Measurements from ENCODE around the gene TMEM222.

TMEM222 gene

DNA sequence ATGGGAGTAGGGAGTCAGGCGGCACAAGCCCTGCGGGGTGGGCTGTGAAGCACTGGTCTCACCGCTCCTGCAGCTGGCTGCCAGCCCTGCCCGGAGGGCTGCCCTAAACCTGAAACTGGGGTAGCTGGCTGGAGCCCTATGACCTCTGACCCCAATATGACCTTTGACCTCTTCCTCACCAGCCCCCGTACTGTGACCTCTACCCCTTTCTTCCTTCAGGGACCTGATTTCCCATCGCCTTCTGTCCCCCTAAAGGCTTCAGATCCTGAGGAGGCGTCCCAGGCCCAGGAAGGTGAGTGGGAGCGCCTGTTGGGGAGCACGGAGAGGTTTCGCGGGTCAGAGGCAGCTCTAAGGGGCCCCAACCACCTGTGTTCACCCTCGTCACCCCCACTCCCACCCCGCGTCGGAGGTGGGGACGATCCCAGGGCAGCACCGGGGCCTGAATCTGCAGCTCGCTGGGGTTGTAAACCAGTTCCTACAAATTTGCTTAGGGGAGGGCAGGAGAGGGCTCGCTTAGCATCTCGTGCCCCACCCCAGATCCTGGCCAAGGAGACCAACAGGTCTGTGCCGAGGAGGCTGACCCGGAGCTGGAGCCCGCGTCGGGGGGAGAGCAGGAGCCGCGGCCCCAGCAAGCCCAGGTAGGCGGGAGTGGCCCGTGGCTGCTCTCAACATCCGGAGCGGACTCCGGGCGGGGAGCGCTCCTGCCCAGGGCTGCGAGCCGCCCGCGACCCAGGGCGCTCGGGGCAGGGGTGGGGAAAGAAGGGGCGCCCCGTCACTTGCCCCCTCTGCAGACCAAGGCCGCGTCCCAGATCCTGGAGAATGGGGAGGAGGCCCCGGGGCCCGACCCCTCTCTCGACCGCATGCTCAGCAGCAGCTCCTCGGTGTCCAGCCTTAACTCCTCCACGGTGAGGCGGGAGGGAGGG lies 27.2 kb downstream of the TMEM222 start:
- no peak for ATAC-seq (replicated peaks; ENCODE audit: extremely low read depth, poor library complexity, severe bottlenecking)
- no peak overlapping the region for H3K27ac Mint-ChIP-seq (ENCODE audit: low read depth)
- no peaks in the 10 kb centered on the region for H3K27me3 Mint-ChIP-seq
- no peaks in the 10 kb centered on the region for H3K9me3 Mint-ChIP-seq
- H3K4me3 Mint-ChIP-seq: no peak overlapping the region
- DNase-seq (ENCODE audit: low spot score in 2 of 2): no peak
- peaks cover 37% of the 10 kb centered on the region for H3K36me3 Mint-ChIP-seq (ENCODE audit: insufficient read depth)
- H3K4me1 Mint-ChIP-seq: peaks cover 17% of the 10 kb centered on the region

DNA sequence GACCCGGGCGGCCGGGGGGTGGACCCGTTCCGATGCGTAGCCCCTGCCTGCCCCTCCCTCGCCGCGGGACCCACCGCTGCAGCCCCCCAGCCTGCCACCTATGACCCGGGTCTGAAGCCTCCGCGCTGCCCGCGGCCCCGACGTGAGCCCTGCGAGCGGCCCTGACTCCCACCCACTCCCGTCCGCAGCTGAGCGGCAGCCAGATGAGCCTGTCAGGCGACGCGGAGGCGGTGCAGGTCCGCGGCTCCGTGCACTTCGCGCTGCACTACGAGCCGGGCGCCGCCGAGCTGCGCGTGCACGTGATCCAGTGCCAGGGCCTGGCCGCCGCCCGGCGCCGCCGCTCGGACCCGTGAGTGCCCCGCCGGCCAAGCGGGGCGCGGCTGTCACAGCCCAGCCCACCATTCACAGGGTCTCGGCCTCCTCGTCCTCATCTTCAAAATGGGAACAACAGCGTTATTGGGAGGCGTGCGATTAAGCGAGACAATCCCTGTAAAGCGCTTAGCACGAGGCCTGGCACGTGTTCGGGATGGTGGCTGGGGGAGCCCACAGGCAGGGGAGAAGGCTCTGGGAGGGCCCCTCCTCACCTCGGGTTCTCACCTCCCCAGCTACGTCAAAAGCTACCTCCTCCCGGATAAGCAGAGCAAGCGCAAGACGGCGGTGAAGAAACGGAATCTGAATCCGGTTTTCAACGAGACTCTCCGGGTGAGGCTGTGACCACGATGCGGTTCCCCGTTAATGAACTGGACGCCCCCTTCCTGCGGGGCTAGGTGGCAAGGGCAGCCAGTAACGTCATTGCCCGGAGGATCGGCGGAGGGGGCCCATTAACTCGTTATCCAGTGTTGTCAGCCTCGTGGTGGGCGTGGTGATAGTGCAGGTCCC lies 28.1 kb downstream of the TMEM222 start:
- Mint-ChIP-seq H3K4me1 (peaks cover 18% of the 10 kb centered on the region), H3K27me3 (no peaks in the 10 kb centered on the region), H3K4me3 (no peak overlapping the region), H3K27ac (ENCODE audit: low read depth) (no peak overlapping the region), H3K36me3 (ENCODE audit: insufficient read depth) (peaks cover 34% of the 10 kb centered on the region), H3K9me3 (no peaks in the 10 kb centered on the region)
- DNase-seq (ENCODE audit: low spot score in 2 of 2) (no peak), ATAC-seq (replicated peaks; ENCODE audit: extremely low read depth, poor library complexity, severe bottlenecking) (no peak)

DNA sequence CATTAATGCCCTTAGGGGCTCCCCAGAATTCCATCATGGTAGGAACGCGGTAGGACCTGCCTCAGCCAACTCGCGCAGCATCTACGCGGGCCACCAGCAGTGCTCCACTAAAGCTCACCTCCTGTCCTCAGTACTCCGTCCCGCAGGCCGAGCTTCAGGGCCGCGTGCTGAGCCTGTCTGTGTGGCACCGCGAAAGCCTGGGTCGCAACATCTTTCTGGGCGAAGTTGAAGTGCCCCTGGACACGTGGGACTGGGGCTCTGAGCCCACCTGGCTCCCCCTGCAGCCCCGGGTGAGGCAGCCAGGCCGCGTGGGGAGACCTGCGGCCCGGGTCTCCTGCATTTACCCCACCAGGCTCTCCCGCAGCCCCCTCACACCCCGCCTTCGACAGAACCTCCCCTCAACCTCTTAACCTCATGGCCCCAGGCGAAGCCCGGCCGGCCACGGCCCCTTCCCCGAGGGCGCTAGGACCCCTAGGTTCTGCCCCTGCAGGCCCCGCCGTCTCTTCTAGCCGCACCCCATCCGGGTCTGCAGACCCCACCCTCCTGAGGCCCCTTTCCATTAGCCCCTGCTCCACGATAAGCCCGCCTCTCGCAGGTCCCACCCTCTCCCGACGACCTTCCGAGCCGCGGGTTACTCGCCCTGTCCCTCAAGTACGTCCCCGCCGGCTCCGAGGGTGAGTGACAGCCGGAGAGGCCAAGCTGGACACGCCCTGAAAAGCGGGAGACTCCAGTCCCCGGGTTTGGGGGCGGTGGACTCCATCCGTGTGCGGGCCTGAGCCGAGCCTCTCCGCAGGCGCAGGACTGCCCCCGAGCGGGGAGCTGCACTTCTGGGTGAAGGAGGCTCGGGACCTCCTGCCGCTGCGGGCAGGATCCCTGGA lies 28.9 kb downstream of the TMEM222 start:
- ATAC-seq (replicated peaks; ENCODE audit: extremely low read depth, poor library complexity, severe bottlenecking): no peak

DNA sequence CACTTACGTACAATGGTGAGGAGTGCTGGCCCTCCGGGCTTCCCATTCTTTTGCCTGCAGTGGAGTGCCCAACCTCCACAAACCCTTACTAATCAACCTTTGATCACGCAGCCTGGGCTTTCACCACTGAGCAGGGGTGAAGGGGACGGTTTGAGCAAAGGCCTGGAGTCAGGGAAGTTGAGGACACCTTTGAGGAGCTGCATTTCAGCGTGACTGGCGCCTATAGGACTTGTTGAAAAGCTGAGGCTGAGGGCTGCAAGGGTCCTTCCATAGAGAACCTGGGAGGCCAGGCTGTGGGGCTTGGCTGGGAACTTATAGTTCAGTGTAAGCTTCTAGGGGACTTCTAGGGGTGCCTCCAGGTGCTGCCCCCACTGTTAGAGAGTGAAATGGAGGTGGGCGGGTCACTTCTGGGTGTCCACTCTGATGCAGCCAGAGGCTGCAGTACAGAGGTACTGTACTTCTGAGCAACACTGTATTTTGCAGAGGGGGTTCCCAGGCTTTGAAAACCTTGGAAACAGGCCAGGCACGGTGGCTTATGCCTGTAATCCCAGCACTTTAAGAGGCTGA lies 29.7 kb downstream of the TMEM222 start:
- Mint-ChIP-seq H3K36me3 (ENCODE audit: insufficient read depth) (peaks cover 26% of the 10 kb centered on the region), H3K27ac (ENCODE audit: low read depth) (no peak overlapping the region), H3K4me3 (no peak overlapping the region), H3K9me3 (no peaks in the 10 kb centered on the region), H3K27me3 (no peaks in the 10 kb centered on the region), H3K4me1 (peaks cover 23% of the 10 kb centered on the region)
- DNase-seq (ENCODE audit: low spot score in 2 of 2): no peak
- ATAC-seq (replicated peaks; ENCODE audit: extremely low read depth, poor library complexity, severe bottlenecking): no peak

More for the DNA sequence above, 28.9 kb downstream of the TMEM222 start:
- Mint-ChIP-seq H3K4me1 (peaks cover 23% of the 10 kb centered on the region), H3K36me3 (ENCODE audit: insufficient read depth) (peaks cover 29% of the 10 kb centered on the region), H3K27me3 (no peaks in the 10 kb centered on the region), H3K27ac (ENCODE audit: low read depth) (no peak overlapping the region), H3K4me3 (no peak overlapping the region), H3K9me3 (no peaks in the 10 kb centered on the region)
- no peak for DNase-seq (ENCODE audit: low spot score in 2 of 2)

DNA sequence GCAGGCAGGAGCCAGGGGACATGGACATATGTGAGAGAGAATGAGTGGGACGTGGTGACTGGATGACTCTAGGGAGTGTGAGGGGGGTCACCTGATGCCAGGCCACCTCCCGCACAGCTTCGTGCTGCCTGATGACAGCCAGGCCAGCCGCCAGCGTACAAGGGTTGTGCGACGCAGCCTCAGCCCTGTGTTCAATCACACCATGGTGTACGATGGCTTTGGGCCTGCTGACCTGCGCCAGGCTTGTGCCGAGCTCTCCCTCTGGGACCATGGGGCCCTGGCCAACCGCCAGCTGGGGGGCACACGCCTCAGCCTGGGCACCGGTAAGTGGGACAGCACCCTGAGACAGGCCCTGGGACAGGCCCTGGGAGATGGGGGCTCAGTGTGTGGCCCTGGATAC lies 31.2 kb downstream of the TMEM222 start:
- no peak for ATAC-seq (replicated peaks; ENCODE audit: extremely low read depth, poor library complexity, severe bottlenecking)
- no peaks in the 10 kb centered on the region for H3K27me3 Mint-ChIP-seq

DNA sequence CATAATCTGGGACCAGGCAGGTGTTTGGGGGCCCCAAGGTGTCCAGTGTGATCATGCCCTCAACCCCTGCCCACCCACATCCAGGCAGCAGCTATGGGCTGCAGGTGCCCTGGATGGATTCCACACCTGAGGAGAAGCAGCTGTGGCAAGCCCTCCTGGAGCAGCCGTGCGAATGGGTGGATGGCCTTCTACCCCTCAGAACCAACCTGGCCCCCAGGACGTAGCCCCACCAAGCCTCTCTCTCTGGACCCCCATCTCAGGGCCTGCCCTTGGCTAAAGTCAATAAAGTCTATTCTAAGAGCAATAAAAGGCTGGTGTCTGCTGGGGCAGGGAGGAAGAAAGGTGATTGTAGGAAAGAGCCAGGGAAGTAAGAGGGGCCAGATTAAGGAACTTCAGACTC lies 31.7 kb downstream of the TMEM222 start:
- no peak overlapping the region for H3K27ac Mint-ChIP-seq (ENCODE audit: low read depth)
- DNase-seq (ENCODE audit: low spot score in 2 of 2) (no peak), ATAC-seq (replicated peaks; ENCODE audit: extremely low read depth, poor library complexity, severe bottlenecking) (no peak)
- H3K9me3 Mint-ChIP-seq: no peaks in the 10 kb centered on the region
- no peak overlapping the region for H3K4me3 Mint-ChIP-seq
- no peaks in the 10 kb centered on the region for H3K27me3 Mint-ChIP-seq
- peaks cover 25% of the 10 kb centered on the region for H3K4me1 Mint-ChIP-seq
- peaks cover 26% of the 10 kb centered on the region for H3K36me3 Mint-ChIP-seq (ENCODE audit: insufficient read depth)

More for the DNA sequence above, 31.2 kb downstream of the TMEM222 start:
- DNase-seq (ENCODE audit: low spot score in 2 of 2): no peak
- Mint-ChIP-seq H3K9me3 (no peaks in the 10 kb centered on the region), H3K4me1 (peaks cover 25% of the 10 kb centered on the region), H3K36me3 (ENCODE audit: insufficient read depth) (peaks cover 28% of the 10 kb centered on the region), H3K27ac (ENCODE audit: low read depth) (peak overlapping the region; percentile 78), H3K4me3 (no peak overlapping the region)

DNA sequence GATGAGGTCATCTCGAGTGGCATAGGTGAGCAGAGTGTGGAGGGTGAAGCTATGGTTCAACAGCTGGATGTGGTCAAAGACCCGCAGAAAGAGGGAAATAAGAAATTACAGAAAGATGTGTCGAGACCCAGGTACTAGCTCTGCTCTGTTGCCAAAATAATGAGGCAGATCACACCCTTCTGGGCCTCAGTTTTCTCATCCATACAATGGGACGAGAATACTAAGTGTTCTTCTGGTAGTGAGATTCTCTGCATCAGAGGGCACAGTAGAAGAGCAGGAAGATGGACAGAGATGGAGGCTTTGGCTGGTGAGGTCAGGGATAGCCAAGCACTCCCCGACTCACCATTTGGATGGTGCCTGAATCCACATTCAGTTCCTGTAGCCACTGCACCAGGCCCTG lies 33.7 kb downstream of the TMEM222 start:
- peaks cover 24% of the 10 kb centered on the region for H3K36me3 Mint-ChIP-seq (ENCODE audit: insufficient read depth)
- no peaks in the 10 kb centered on the region for H3K9me3 Mint-ChIP-seq
- DNase-seq (ENCODE audit: low spot score in 2 of 2) (no peak), ATAC-seq (replicated peaks; ENCODE audit: extremely low read depth, poor library complexity, severe bottlenecking) (no peak)
- peak overlapping the region; percentile 88 for H3K27ac Mint-ChIP-seq (ENCODE audit: low read depth)
- H3K4me1 Mint-ChIP-seq: peaks cover 43% of the 10 kb centered on the region
- H3K4me3 Mint-ChIP-seq: peak overlapping the region; percentile 75
- no peaks in the 10 kb centered on the region for H3K27me3 Mint-ChIP-seq

DNA sequence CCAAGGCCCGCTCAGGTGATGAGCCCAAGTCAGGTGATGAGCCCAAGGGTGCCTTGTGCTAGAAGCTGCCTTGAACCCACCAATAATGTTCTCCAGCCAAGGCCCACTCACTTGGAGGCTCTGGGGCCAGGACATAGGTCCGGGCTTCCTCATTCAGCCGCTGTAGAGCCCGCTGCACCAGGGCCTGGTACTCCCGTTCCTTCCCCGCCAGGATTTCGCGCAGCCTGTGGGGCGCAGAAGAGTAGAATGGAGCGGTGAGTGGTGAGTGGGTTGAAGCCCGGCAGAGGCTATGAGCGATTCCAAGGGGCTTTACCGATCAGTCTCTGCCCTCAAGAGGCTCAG lies 34.3 kb downstream of the TMEM222 start:
- H3K27me3 Mint-ChIP-seq: no peaks in the 10 kb centered on the region
- H3K27ac Mint-ChIP-seq (ENCODE audit: low read depth): peak overlapping the region; percentile 80
- no peaks in the 10 kb centered on the region for H3K9me3 Mint-ChIP-seq
- ATAC-seq (replicated peaks; ENCODE audit: extremely low read depth, poor library complexity, severe bottlenecking) (no peak), DNase-seq (ENCODE audit: low spot score in 2 of 2) (no peak)
- H3K4me3 Mint-ChIP-seq: peak overlapping the region; percentile 75
- H3K36me3 Mint-ChIP-seq (ENCODE audit: insufficient read depth): peaks cover 22% of the 10 kb centered on the region
- peaks cover 43% of the 10 kb centered on the region for H3K4me1 Mint-ChIP-seq

DNA sequence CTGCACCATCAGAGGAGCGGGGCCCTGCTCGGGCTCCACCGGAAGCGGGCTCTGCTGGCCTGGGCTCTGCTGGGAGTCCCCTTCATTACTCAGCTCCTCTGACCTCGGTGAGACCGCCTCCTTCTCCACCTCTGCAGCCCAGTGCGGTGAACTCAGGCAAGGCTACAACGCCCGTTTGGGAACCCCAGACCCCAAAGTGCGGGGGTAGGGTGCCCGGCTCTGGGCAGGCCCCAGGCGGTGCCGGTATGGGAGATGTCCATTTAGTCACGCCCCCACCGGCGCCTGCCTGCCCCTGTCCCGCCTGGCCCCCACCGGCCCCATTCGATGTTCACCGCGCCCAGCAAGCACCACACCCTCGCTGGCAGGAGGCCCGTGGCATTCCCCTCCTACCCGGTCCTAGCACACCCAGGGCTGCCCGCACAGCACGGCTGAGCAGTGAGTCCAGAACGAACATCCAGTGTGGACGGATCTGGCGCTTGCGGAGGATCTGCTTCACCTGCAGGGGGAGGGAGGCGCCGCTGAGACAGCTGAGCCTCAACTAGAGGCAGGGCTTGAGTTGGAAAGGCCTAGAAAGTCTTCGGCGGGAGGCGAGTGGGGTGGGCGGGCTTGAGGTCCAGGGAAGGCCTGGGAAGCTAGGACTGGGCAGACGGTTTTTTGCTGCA lies 34.8 kb downstream of the TMEM222 start:
- Mint-ChIP-seq H3K36me3 (ENCODE audit: insufficient read depth) (peaks cover 22% of the 10 kb centered on the region), H3K4me1 (peaks cover 43% of the 10 kb centered on the region), H3K9me3 (no peaks in the 10 kb centered on the region), H3K27me3 (no peaks in the 10 kb centered on the region), H3K27ac (ENCODE audit: low read depth) (peak overlapping the region; percentile 80), H3K4me3 (peak overlapping the region; percentile 75)
- ATAC-seq (replicated peaks; ENCODE audit: extremely low read depth, poor library complexity, severe bottlenecking) (peak; percentile 64), DNase-seq (ENCODE audit: low spot score in 2 of 2) (peak in 1 of 2 donors; percentile 32)

DNA sequence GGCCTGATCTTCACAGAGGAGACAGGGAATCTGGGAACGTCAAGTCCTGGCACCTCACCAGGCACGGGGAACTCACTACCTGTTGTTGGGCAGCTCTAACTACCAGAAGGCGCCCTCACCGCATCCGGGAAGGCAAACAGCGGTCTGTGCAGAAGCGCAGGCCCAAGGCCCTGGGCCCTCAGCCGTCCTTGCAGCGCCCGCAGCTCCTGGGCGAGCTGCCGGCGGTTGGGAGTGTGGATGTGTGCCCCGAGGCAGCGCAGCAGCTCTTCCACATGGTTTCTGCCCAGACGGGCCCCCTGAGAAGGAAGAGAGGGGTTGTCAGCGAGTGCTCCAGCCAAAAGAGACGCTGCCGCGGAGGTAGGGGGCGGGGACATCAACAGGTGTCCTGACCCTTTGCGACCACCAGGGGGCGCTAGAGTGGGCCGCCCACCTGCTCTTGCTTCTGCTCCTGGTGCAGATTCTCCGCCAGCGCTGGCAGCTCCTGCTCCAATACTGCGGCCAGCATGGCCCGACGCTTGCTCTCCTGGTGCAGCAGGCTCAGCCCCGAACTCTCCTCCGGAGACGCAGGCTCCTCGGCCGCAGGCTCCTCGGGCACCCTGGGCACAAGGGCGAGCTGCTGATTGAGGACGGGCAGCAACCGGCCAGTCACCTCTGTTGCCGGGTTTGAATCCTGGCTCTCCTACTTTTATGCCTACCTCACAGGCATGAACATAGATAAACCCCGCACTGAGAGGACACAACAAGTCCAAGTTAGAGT lies 35.5 kb downstream of the TMEM222 start:
- Mint-ChIP-seq H3K27me3 (no peaks in the 10 kb centered on the region), H3K9me3 (no peaks in the 10 kb centered on the region), H3K36me3 (ENCODE audit: insufficient read depth) (peaks cover 20% of the 10 kb centered on the region), H3K27ac (ENCODE audit: low read depth) (peak overlapping the region; percentile 80), H3K4me3 (peak overlapping the region; percentile 75), H3K4me1 (peaks cover 43% of the 10 kb centered on the region)
- peak; percentile 77 to 81 for DNase-seq (ENCODE audit: low spot score in 2 of 2)
- ATAC-seq (replicated peaks; ENCODE audit: extremely low read depth, poor library complexity, severe bottlenecking): peak; percentile 67

Measured in central memory CD8-positive, alpha-beta T cell (primary cell).